H1 (cell line): ENCODE results near the gene SF3B6. TPM values are rescaled to one million over a fixed set of nuclear protein-coding genes. Genes with fewer than 3 reads are reported as not detected.
A peak's percentile ranks its signal among the peaks of the same experiment; 100 is the strongest.

Experiments
- CHD7 ChIP-seq: fragments of 300-600 bp; sonication (generic); IDR thresholded peaks from 2 replicates; pipeline ENCODE4 v1.7.1; 2012; ENCODE audit warnings: low read length, moderate library complexity, mild to moderate bottlenecking, inconsistent platforms; ENCODE audit not compliant: insufficient replicate concordance
- EZH2 ChIP-seq: fragments of 200-600 bp; sonication (generic); IDR thresholded peaks from 2 replicates; pipeline ENCODE4 v1.7.1; 2012; ENCODE audit warnings: low read depth, mild to moderate bottlenecking, moderate library complexity, low read length, inconsistent platforms; ENCODE audit not compliant: severe bottlenecking
- MAFK ChIP-seq: IDR thresholded peaks from 2 replicates; pipeline ENCODE4 v1.6.1; 2012; ENCODE audit warnings: low read depth, mild to moderate bottlenecking, improper control_type of control experiment, low read length
- SIX5 ChIP-seq: IDR thresholded peaks from 2 replicates; pipeline ENCODE4 v1.6.1; 2011; ENCODE audit warnings: mild to moderate bottlenecking, low read depth, low read length
- USF2 ChIP-seq: IDR thresholded peaks from 2 replicates; pipeline ENCODE4 v1.6.1; 2011; ENCODE audit warnings: low read length, improper control_type of control experiment
- polyA plus RNA-seq, 7 experiments: library from polyadenylated mRNA; depleted of rRNA in 3 of 7; stranded (reverse) in 5 of 7; unstranded in 2 of 7; fragments of >200 nt in 5 of 7; fragments of 200-250 nt in 2 of 7; gene quantifications; 1 replicate in 5 of 7; 2 replicates in 1 of 7; 4 replicates in 1 of 7; pipeline versions ENCODE4 v1.2.1 to v1.2.3, GENCODE V29; 2011 to 2013; ENCODE audit warnings: missing spikeins in 2 of 7, mixed read lengths in 2 of 7
- total RNA-seq: library from RNA; stranded (reverse); fragmentation: NEBNext Ultra II Directional; extraction: Animal tissue kit (Norgen Biotek cat#: 25700); gene quantifications from 2 replicates; pipeline ENCODE4 v1.2.1, GENCODE V29; 2021

SF3B6 gene
- total and polyA plus RNA-seq, 2 of the 8 experiments (the other 6 are each of a cell fraction or from before 2014, with no cell fraction given): 126 to 155 TPM

- TF ChIP-seq CHD7: no peak
- peak; percentile 39 for TF ChIP-seq USF2
- no peak for TF ChIP-seq MAFK
- no peak for TF ChIP-seq SIX5
- no peak for TF ChIP-seq EZH2
Observed at GRCh38 chr2:24082787-24083566, 6.9 kb upstream of the SF3B6 start (continued).
